HG03103 (cell line): ENCODE measurements around the gene OXTR.

Source experiments
- ATAC-seq: cut with Tn5 transposase; IDR thresholded peaks from one replicate; pipeline ENCODE4 v1.9.1; 2021; ENCODE audit warnings: low read depth; ENCODE audit not compliant: unreplicated experiment

The OXTR gene

GRCh38 chr3:8713901-8714759 is 55.3 kb downstream of the OXTR start:
- peak; percentile 78 for ATAC-seq

DNA sequence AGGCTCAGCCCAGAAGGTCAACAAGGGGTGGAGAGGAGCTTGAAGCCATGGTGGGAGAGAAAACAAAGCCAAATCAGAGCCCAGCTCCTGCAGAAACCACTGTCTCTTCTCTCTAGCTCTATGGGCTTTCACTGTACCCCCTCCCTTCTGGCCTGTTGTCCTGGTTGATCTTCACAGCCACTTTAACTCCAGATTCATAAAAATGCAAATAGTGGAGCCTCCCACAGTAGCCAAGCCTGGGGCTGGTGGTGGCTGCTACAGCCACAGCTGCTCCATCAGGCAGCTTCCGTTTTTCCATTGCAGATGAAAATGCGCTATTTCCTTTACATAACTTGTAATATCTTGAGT is 56.5 kb downstream of the OXTR start:
- no peak for ATAC-seq

GRCh38 chr3:8712045-8712907 is 57.1 kb downstream of the OXTR start:
- ATAC-seq = no peak

- no peak for ATAC-seq
Observed at GRCh38 chr3:8709801-8710507, 59.5 kb downstream of the OXTR start.

- ATAC-seq = no peak
Observed at GRCh38 chr3:8709287-8709686, 60.1 kb downstream of the OXTR start.

- no peak for ATAC-seq
Observed at GRCh38 chr3:8705575-8705974, 63.8 kb downstream of the OXTR start.

DNA sequence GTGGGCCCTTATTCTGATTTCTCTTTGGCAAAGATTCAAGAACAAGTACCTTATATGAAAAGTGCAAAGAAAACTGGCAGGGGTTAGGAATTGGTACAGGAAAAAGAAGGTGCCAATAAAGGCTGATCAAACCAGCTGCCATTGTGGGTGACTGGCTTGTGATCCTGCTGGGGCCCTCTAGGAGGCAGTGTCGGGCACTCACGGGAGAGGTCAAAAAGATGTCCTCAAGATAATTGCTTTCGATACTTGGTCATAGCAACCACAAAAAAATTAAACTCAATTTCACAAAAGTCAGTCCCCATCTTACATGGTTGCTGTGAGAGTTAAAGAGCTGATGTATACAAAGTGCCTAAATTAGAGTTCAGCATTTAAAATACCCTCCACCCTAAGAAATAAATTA is 66.9 kb downstream of the OXTR start:
- no peak for ATAC-seq
